Gastroesophageal sphincter (tissue), 4 donors: Measurements from ENCODE around the gene GSDME. TPM values are rescaled to one million over a fixed set of nuclear protein-coding genes. Genes with fewer than 3 reads are reported as not detected.

Experiments used
- ATAC-seq: fragments of 150-250 bp; one replicate; pipeline ENCODE4 v1.9.1; 2016; ENCODE audit warnings: mild to moderate bottlenecking, moderate library complexity
- H3K27ac ChIP-seq, 4 donors: fragments of 200-600 bp; sonication (generic) in 3 of 4; 1 replicate in 3 of 4; 2 replicates in 1 of 4; pipeline ENCODE4 v1.5.1; 2016 to 2019
- H3K27me3 ChIP-seq: fragments of 200-600 bp; sonication (generic); one replicate; pipeline ENCODE4 v1.5.1; 2019
- H3K36me3 ChIP-seq, 2 donors: fragments of 200-600 bp; sonication (generic); one replicate each; pipeline ENCODE4 v1.5.1; 2019; ENCODE audit warnings: control low read depth in 1 of 2
- H3K4me1 ChIP-seq, 3 donors: fragments of 200-600 bp; sonication (generic); 1 replicate in 2 of 3; 2 replicates in 1 of 3; pipeline ENCODE4 v1.5.1; 2016 to 2019; ENCODE audit warnings: control low read depth in 2 of 3
- H3K4me3 ChIP-seq, 2 donors: fragments of 200-600 bp; sonication (generic); one replicate each; pipeline ENCODE4 v1.5.1; 2019; ENCODE audit warnings: mild to moderate bottlenecking in 1 of 2, moderate library complexity in 1 of 2
- H3K9me3 ChIP-seq, 3 donors: fragments of 200-600 bp; sonication (generic); one replicate each; pipeline ENCODE4 v1.5.1; 2017 to 2019; ENCODE audit warnings: control low read depth in 2 of 3
- EP300 ChIP-seq: sonication (generic); formaldehyde crosslinking; IDR thresholded peaks from one replicate; pipeline ENCODE4 v1.6.1; 2017; ENCODE audit warnings: antibody characterized with exemption, mild to moderate bottlenecking
- POLR2A ChIP-seq, 2 donors: fragments of 450-650 bp; IDR thresholded peaks; one replicate each; pipeline ENCODE4 v1.6.1; 2017; ENCODE audit warnings: antibody characterized with exemption in 2 of 2, mild to moderate bottlenecking in 2 of 2, moderate library complexity in 1 of 2
- POLR2AphosphoS5 ChIP-seq: sonication (generic); formaldehyde crosslinking; IDR thresholded peaks from one replicate; pipeline ENCODE4 v1.6.1; 2017; ENCODE audit warnings: antibody characterized with exemption
- WGBS, 2 donors: methylation state at CpG; one replicate each; pipeline ENCODE4 v1.1.5; 2018; ENCODE audit warnings: low coverage in 1 of 2; 5-methylcytosine and 5-hydroxymethylcytosine counted together
- total RNA-seq, 4 donors: library from RNA; depleted of rRNA; stranded (reverse); fragments of >200 nt; gene quantifications; one replicate each; pipeline ENCODE4 v1.1.0, GENCODE V29; 2016
- TF ChIP-seq, protein P1 (sequence below), 4 experiments: fragments of 200-600 bp in 2 of 4; fragments of 450-650 bp in 2 of 4; sonication (generic) in 1 of 4; IDR thresholded peaks; one replicate each; pipeline ENCODE4 v1.5.1; 2017 to 2019; ENCODE audit warnings: antibody characterized with exemption in 4 of 4, mild to moderate bottlenecking in 2 of 4, moderate library complexity in 2 of 4

GSDME gene
- total RNA-seq, 4 donors from 2014 or later, result 6.4 to 9.8 (median 8.4) TPM

DNA sequence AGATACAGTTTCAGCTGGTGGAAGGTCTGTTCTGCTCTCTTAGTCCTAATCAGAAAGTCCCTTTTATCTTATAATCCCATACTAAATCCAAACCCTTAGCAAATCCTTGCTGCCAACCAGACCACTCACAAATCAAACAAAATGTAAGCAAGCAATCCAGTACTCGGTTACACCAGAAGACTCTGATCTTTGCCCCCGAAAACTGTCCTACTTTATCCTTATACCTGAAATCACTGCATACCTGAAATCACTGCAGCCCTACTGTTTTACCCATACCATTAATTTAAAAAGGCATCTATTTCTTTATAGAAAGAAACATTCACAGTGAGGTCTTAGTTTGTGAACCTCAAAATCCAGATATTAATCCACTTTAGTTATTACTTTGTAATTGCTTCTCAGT lies 64.7 kb downstream of the GSDME start:
- Histone ChIP-seq H3K9me3 (no peaks in the 10 kb centered on the region), H3K27ac (no peak overlapping the region), H3K4me3 (no peak overlapping the region), H3K36me3 (no peaks in the 10 kb centered on the region), H3K27me3 (no peaks in the 10 kb centered on the region), H3K4me1 (no peaks in the 10 kb centered on the region)
- WGBS, 2 donors, result 78 to 93% methylated on average over 2 of the region's 2 CpGs
- no peak for TF ChIP-seq EP300
- TF ChIP-seq POLR2AphosphoS5, result no peak
- no peak for TF ChIP-seq POLR2A (IDR thresholded peaks at IDR 0.05)
- TF ChIP-seq, protein P1, sequence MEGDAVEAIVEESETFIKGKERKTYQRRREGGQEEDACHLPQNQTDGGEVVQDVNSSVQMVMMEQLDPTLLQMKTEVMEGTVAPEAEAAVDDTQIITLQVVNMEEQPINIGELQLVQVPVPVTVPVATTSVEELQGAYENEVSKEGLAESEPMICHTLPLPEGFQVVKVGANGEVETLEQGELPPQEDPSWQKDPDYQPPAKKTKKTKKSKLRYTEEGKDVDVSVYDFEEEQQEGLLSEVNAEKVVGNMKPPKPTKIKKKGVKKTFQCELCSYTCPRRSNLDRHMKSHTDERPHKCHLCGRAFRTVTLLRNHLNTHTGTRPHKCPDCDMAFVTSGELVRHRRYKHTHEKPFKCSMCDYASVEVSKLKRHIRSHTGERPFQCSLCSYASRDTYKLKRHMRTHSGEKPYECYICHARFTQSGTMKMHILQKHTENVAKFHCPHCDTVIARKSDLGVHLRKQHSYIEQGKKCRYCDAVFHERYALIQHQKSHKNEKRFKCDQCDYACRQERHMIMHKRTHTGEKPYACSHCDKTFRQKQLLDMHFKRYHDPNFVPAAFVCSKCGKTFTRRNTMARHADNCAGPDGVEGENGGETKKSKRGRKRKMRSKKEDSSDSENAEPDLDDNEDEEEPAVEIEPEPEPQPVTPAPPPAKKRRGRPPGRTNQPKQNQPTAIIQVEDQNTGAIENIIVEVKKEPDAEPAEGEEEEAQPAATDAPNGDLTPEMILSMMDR (IDR thresholded peaks at IDR 0.05), result no peak
- ATAC-seq, result no peak

DNA sequence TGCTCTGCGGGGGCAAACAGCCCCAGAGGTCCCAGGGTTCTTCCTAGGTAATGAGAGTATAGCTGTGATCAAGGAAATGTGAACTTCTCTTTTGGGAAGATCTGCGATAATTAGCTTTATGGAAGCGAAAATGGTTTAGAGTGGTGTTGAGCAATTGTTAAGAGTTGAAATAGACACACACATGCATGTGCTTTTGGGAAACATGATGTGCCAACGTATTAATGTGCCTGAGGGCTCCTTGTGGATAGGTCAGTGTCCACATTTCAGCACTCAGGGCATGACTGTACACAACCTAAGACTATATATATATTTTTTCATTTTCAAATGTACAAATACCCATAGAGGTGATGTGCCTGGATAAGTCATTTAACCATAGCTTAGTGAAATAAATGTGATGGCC lies 67.0 kb downstream of the GSDME start:
- Histone ChIP-seq H3K4me1 (no peaks in the 10 kb centered on the region), H3K9me3 (no peaks in the 10 kb centered on the region), H3K27me3 (no peaks in the 10 kb centered on the region), H3K27ac (no peak overlapping the region), H3K36me3 (no peaks in the 10 kb centered on the region), H3K4me3 (no peak overlapping the region)
- no peak for ATAC-seq
- TF ChIP-seq EP300, result no peak
- TF ChIP-seq POLR2AphosphoS5, result no peak
- TF ChIP-seq, protein P1 (IDR thresholded peaks at IDR 0.05), result no peak
- TF ChIP-seq POLR2A (IDR thresholded peaks at IDR 0.05), result no peak
- 91 to 95% methylated on average over 3 to 4 of the region's 4 CpGs for WGBS, 2 donors

DNA sequence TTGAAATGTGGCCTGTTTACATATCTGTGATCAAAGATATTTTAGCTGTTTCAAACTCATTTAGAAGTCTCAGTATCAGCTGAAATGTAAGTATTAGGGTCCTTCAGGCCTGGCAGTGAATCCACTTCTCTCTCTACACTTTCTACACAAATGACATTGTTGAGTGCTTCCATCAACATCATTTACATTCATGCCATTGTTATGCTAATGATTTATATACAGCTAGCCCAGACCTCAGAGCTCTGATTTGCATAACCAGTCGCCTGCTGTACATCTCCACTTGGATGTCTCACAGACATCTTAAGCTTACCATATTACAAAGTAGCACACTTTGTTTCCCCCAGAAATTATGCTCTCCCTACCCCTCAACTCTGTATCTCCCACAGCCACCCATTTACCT lies 71.6 kb downstream of the GSDME start:
- no peak overlapping the region for H3K27ac ChIP-seq
- no peaks in the 10 kb centered on the region for H3K9me3 ChIP-seq
- H3K4me3 ChIP-seq, result no peak overlapping the region
- no peaks in the 10 kb centered on the region for H3K36me3 ChIP-seq
- no peaks in the 10 kb centered on the region for H3K27me3 ChIP-seq
- no peaks in the 10 kb centered on the region for H3K4me1 ChIP-seq
- TF ChIP-seq, protein P1 (IDR thresholded peaks at IDR 0.05), result no peak
- TF ChIP-seq POLR2AphosphoS5 (no peak), POLR2A (IDR thresholded peaks at IDR 0.05) (no peak), EP300 (no peak)
- 75 to 100% methylated on average over 1 of the region's 1 CpG for WGBS, 2 donors
- no peak for ATAC-seq

DNA sequence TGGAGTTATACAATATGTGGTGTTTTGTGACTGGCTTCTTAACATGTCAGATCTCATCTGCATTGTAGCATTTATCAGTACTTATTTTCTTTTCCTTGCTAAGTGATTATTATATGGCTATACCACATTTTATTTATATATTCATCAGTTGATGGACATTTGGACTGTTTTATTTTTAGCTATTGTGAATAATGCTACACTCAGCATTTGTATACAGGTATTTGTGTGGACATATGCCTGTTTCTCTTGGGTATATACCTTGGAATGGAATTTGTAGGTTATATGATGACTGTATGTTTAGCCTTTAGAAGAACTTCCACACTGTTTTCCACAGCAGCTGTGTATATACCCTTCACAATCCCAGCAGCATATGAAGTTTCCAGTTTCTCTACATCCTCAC lies 86.5 kb downstream of the GSDME start:
- H3K9me3 ChIP-seq, result no peaks in the 10 kb centered on the region
- no peaks in the 10 kb centered on the region for H3K36me3 ChIP-seq
- TF ChIP-seq EP300, result no peak
- TF ChIP-seq POLR2AphosphoS5, result no peak
- no peak for TF ChIP-seq POLR2A (IDR thresholded peaks at IDR 0.05)
- TF ChIP-seq, protein P1 (IDR thresholded peaks at IDR 0.05), result no peak
- no peaks in the 10 kb centered on the region for H3K27me3 ChIP-seq
- no peak for ATAC-seq
- H3K4me3 ChIP-seq, result no peak overlapping the region
- no peak overlapping the region for H3K27ac ChIP-seq
- H3K4me1 ChIP-seq, result no peaks in the 10 kb centered on the region

DNA sequence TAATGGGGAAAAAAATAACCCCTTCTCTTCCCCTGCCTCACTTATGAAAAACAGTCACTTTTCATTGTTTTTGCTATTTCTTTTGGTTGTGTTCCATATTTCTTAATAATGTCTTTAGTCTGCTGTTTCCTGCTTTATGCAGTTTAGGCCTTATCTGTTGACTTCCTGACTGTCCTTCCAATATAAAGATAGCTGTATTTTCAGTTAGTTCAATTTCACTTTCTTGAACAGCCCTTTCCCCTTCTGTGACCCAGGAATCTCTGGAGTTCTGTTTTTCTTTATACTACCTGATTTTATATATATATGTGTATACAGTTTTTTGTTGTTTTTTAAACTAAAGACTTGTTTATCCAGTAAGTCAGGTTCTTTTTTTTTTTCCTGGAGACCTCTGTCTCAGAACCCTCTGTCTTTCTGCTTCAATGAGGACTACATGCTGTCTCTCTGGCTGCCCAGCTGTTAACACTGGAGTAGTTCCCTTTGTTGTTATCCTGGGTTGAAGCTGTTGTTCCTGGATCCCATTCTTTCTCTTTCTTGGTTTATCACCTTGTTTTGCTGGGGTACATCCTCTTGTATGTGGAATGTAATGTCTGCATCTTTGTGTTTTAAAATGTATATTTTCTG lies 87.2 kb downstream of the GSDME start:
- Histone ChIP-seq H3K9me3 (no peaks in the 10 kb centered on the region), H3K4me1 (no peaks in the 10 kb centered on the region), H3K36me3 (no peaks in the 10 kb centered on the region), H3K27me3 (no peaks in the 10 kb centered on the region), H3K27ac (no peak overlapping the region), H3K4me3 (no peak overlapping the region)
- TF ChIP-seq POLR2A (IDR thresholded peaks at IDR 0.05), result no peak
- TF ChIP-seq, protein P1 (IDR thresholded peaks at IDR 0.05), result no peak
- no peak for TF ChIP-seq EP300
- no peak for TF ChIP-seq POLR2AphosphoS5
- ATAC-seq, result no peak
